Omental fat pad (tissue), 4 donors: Measurements from ENCODE around the gene ASB12. TPM values are rescaled to one million over a fixed set of nuclear protein-coding genes. Genes with fewer than 3 reads are reported as not detected.
"Not testable (repeated sequence)": the region's sequence is repeated elsewhere in the genome, so short reads cannot be mapped to it uniquely, and the experiment has no call there.

ENCODE experiments used
- ATAC-seq: fragments of 150-250 bp; one replicate; pipeline ENCODE4 v1.9.1; 2016; ENCODE audit warnings: mild to moderate bottlenecking, moderate library complexity; ENCODE audit not compliant: low FRiP score
- DNase-seq: peaks from one replicate; pipeline ENCODE4 v3.0.0-alpha.2; 2019; ENCODE audit warnings: low spot score
- total RNA-seq, 4 donors: library from RNA; depleted of rRNA; stranded (reverse); fragments of >200 nt; gene quantifications; one replicate each; pipeline ENCODE4 v1.1.0, GENCODE V29; 2016
- TF ChIP-seq, protein P1 (sequence below), 3 donors: fragments of 450-650 bp; IDR thresholded peaks; one replicate each; pipeline ENCODE4 v1.5.1; 2016 to 2017; ENCODE audit warnings: antibody characterized with exemption in 3 of 3, mild to moderate bottlenecking in 3 of 3, moderate library complexity in 2 of 3

The ASB12 gene
- total RNA-seq, result not detected

GRCh38 chrX:64230123-64230970, at the start of gene ASB12:
Gene ASB12 (minus strand): TSS chrX:64230607. CDS start chrX:64225650, 4,957 bp downstream.
- TF ChIP-seq, protein P1, sequence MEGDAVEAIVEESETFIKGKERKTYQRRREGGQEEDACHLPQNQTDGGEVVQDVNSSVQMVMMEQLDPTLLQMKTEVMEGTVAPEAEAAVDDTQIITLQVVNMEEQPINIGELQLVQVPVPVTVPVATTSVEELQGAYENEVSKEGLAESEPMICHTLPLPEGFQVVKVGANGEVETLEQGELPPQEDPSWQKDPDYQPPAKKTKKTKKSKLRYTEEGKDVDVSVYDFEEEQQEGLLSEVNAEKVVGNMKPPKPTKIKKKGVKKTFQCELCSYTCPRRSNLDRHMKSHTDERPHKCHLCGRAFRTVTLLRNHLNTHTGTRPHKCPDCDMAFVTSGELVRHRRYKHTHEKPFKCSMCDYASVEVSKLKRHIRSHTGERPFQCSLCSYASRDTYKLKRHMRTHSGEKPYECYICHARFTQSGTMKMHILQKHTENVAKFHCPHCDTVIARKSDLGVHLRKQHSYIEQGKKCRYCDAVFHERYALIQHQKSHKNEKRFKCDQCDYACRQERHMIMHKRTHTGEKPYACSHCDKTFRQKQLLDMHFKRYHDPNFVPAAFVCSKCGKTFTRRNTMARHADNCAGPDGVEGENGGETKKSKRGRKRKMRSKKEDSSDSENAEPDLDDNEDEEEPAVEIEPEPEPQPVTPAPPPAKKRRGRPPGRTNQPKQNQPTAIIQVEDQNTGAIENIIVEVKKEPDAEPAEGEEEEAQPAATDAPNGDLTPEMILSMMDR (IDR thresholded peaks at IDR 0.05), result no peak
- DNase-seq (no peak), ATAC-seq (no peak)

- no peak for ATAC-seq
Measured at GRCh38 chrX:64265265-64265664, 34.9 kb upstream of the ASB12 start.

DNA sequence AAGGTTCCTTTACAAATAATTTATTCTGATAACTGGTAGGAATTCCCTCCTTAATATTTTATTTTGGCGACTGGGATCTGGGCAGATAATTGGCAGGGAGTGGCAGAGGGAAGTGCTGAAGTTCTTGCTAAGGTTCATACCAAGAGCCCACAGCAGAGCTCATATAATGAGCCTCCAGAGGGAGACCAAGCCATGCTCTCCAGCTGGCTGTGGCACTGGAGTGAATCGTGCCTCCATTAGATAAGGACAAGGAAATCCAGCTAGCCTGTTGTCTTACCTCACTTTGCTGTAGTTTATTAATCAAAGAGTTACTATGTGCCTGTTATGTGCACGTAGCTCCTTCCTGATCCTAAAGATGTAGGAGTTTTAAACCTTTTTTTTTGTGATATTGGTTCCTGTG, 1.3 kb downstream of the ASB12 start:
- ATAC-seq, result no peak
- no peak for DNase-seq
- TF ChIP-seq, protein P1 (IDR thresholded peaks at IDR 0.05), result no peak

More at GRCh38 chrX:64265265-64265664, 34.9 kb upstream of the ASB12 start:
- no peak for DNase-seq
- TF ChIP-seq, protein P1 (IDR thresholded peaks at IDR 0.05), result no peak

GRCh38 chrX:64218023-64218422, 12.4 kb downstream of the ASB12 start:
- ATAC-seq, result no peak
- DNase-seq, result no peak
- TF ChIP-seq, protein P1 (IDR thresholded peaks at IDR 0.05), result no peak

GRCh38 chrX:64213989-64214388, 16.4 kb downstream of the ASB12 start:
- ATAC-seq, DNase-seq: not testable (repeated sequence)

GRCh38 chrX:64206556-64207162, 23.7 kb downstream of the ASB12 start:
- TF ChIP-seq, protein P1 (IDR thresholded peaks at IDR 0.05), result no peak
- DNase-seq (no peak), ATAC-seq (no peak)

DNA sequence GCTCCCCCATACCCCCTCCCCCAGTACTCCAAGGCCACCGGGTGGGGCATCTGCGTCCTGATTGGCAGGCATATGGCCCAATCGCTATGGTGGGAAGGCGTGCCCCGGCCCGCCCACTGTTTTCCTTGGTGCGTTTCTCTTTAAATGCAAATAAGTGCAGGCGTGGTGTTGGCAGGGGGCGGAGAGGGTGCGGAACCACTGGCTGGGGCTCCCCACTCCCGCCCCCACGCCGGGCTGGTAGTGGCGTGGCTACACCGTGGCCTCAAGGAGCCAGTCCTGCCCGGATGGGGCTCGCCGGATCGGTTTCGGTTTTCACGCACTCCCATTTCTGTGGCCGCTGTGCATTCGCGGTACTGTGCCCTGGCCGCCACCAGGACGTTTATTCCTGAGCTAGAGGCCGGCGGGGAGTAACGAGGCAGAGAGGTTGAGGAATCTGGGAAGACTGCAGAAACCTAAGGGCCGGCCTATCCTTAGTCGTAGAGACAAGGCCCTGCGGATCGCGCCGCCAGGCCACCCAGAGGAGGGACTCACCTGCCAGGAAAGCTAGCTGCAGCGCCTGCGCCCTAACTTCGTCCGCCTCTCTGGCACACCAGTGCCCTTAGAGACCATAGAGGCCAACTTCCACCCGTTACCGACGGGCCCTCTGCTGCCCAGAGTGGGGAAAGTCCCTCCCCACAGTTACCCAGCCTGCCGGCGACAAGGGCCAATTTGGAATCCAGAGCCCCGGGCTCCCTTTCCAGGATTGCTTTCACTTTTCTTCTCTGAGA, 24.5 kb downstream of the ASB12 start:
- ATAC-seq, result peak; percentile 95

More for the DNA sequence above, 24.5 kb downstream of the ASB12 start:
- peak; percentile 90 for DNase-seq
- TF ChIP-seq, protein P1 (IDR thresholded peaks at IDR 0.05), result no peak
